HepG2 (cell line): ENCODE results near the gene TFPI2. TPM values are rescaled to one million over a fixed set of nuclear protein-coding genes. Genes with fewer than 3 reads are reported as not detected.

Experiments
- ATAC-seq: fragments of 200-7000 bp; cut with Tn5 transposase; 3 replicates; pipeline ENCODE4 v1.9.1; 2020; ENCODE audit warnings: mild to moderate bottlenecking, moderate library complexity
- BruUV-seq: library from RNA; stranded (reverse); fragments of 400-500 nt; replicated peaks from 2 replicates; lab custom pipeline; 2021; lab: Mats Ljungman, UMichigan
- CTCF ChIA-PET: fragments of 300-600 bp; formaldehyde crosslinking; extraction: SDS; loops from one replicate; lab custom pipeline; 2021; ENCODE audit warnings: low total read pairs, inconsistent platforms, low intra/inter-chr PET ratio; lab: Yijun Ruan, JAX
- POLR2A ChIA-PET: fragments of 350-600 bp; sonication (Branson Sonifier 250); formaldehyde crosslinking; loops from one replicate; lab custom pipeline; 2020; ENCODE audit warnings: antibody characterized with exemption, inconsistent platforms; lab: Yijun Ruan, JAX
- DNase-seq: peaks from one replicate; pipeline ENCODE4 v3.0.0-alpha.2; 2015; ENCODE audit warnings: low spot score
- FAIRE-seq: peaks from 3 replicates; lab custom pipeline; 2011; peaks lifted over from hg19 to GRCh38; lab: Jason Lieb, UNC
- H2AFZ ChIP-seq: one replicate; pipeline ENCODE4 v1.6.1; 2011; ENCODE audit warnings: low read length, inconsistent platforms
- H3K27ac ChIP-seq: fragments of 300-600 bp; 3 replicates; pipeline ENCODE4 v1.8.0; 2011; ENCODE audit warnings: mixed run types, mild to moderate bottlenecking, mixed read lengths, low read length, inconsistent platforms; ENCODE audit not compliant: insufficient read depth; ENCODE audit errors: extremely low read length
- H3K27me3 ChIP-seq, 2 experiments: fragments of 200-600 bp in 1 of 2; 2 replicates in 1 of 2; 3 replicates in 1 of 2; pipeline versions ENCODE4 v1.6.0 to v1.8.0; 2011; ENCODE audit warnings: low read length in 2 of 2, mild to moderate bottlenecking in 2 of 2, moderate library complexity in 2 of 2, inconsistent platforms in 1 of 2; ENCODE audit not compliant: insufficient read depth in 2 of 2, control insufficient read depth in 1 of 2
- H3K36me3 ChIP-seq, 2 experiments: fragments of 200-600 bp in 1 of 2; replicated peaks in 1 of 2; 2 replicates in 1 of 2; 3 replicates in 1 of 2; pipeline versions ENCODE4 v1.5.1 to v1.8.0; 2011; ENCODE audit warnings: low read length in 2 of 2, inconsistent platforms in 1 of 2; ENCODE audit not compliant: insufficient read depth in 2 of 2, control insufficient read depth in 1 of 2
- H3K4me1 ChIP-seq: 2 replicates; pipeline ENCODE4 v1.5.1; 2012; ENCODE audit warnings: low read length, inconsistent platforms; ENCODE audit not compliant: insufficient read depth
- H3K4me2 ChIP-seq: 2 replicates; pipeline ENCODE4 v1.6.0; 2011; ENCODE audit warnings: low read depth, low read length, inconsistent platforms
- H3K4me3 ChIP-seq, 3 experiments: fragments of 200-600 bp in 1 of 3; sonication (generic), shearing (Covaris generic) in 1 of 3; replicated peaks in 1 of 3; 2 replicates each; pipeline ENCODE4 v1.5.1; 2011 to 2016; ENCODE audit warnings: low read length in 3 of 3, inconsistent platforms in 2 of 3, low read depth in 2 of 3, mild to moderate bottlenecking in 2 of 3, control low read depth in 1 of 3, mixed read lengths in 1 of 3; ENCODE audit not compliant: insufficient read depth in 1 of 3
- H3K79me2 ChIP-seq: one replicate; pipeline ENCODE4 v1.6.1; 2011; ENCODE audit warnings: low read length, inconsistent platforms; ENCODE audit not compliant: insufficient read depth
- H3K9ac ChIP-seq: 2 replicates; pipeline ENCODE4 v1.6.0; 2011; ENCODE audit warnings: mild to moderate bottlenecking, low read depth, low read length, inconsistent platforms; ENCODE audit not compliant: insufficient read depth
- H3K9me3 ChIP-seq: 2 replicates; pipeline ENCODE4 v1.5.1; 2012; ENCODE audit warnings: mild to moderate bottlenecking, low read length
- H4K20me1 ChIP-seq: 2 replicates; pipeline ENCODE4 v1.6.0; 2011; ENCODE audit warnings: inconsistent platforms, mild to moderate bottlenecking, low read length, moderate library complexity; ENCODE audit not compliant: insufficient read depth
- IKZF4 ChIP-seq: sonication (generic); formaldehyde crosslinking; IDR thresholded peaks from 2 replicates; pipeline ENCODE4 v1.5.1; 2020; ENCODE audit warnings: borderline replicate concordance, mild to moderate bottlenecking, low read depth, missing genetic modification reagents; ENCODE audit errors: not compliant biosample characterization
- ZC3H13 ChIP-seq: sonication (generic); formaldehyde crosslinking; IDR thresholded peaks from 2 replicates; pipeline ENCODE4 v1.8.1; 2023; ENCODE audit warnings: mild to moderate bottlenecking, missing genetic modification reagents, moderate library complexity
- ZNF644 ChIP-seq: IDR thresholded peaks from 2 replicates; pipeline ENCODE4 v1.6.1; 2016; ENCODE audit warnings: low read depth
- ZSCAN22 ChIP-seq: sonication (generic); formaldehyde crosslinking; IDR thresholded peaks from 2 replicates; pipeline ENCODE4 v1.4.0; 2020; ENCODE audit warnings: mild to moderate bottlenecking, missing genetic modification reagents
- WGBS: methylation state at CpG from one replicate; pipeline ENCODE4 v1.1.6; 2017; ENCODE audit warnings: low lambda C conversion rate; 5-methylcytosine and 5-hydroxymethylcytosine counted together
- in situ Hi-C: cut with HindIII; loops from 2 replicates; pipeline ENCODE4 v1.10.0; 2017; ENCODE audit warnings: low pct_unique_long_range_greater_than_20kb; ENCODE audit not compliant: extremely low pct_ligation_motif_present
- intact Hi-C: fragments of 100-400 bp; cut with micrococcal nuclease; formaldehyde crosslinking; loops from one replicate; pipeline ENCODE4 v1.10.0; 2022; ENCODE audit not compliant: unreplicated experiment
- polyA plus RNA-seq, 8 experiments: library from polyadenylated mRNA; depleted of rRNA in 3 of 8; stranded (reverse) in 7 of 8; unstranded in 1 of 8; fragments of >200 nt; fragmentation: Illumina TruSeq in 4 of 8; extraction: Trizol in 4 of 8; gene quantifications; 2 replicates each; pipeline versions ENCODE4 v1.2.1 to v1.2.3, GENCODE V29; 2011 to 2016; ENCODE audit warnings: low read depth in 4 of 8, missing spikeins in 1 of 8, mixed read lengths in 1 of 8; ENCODE audit not compliant: insufficient read depth in 1 of 8
- small RNA-seq, 3 experiments: library from RNA; depleted of rRNA; stranded (forward); fragments of <200 nt; gene quantifications; one replicate each; pipeline ENCODE3, GENCODE V24; 2012; ENCODE audit warnings: low read depth in 2 of 3, low replicate concordance in 1 of 3; ENCODE audit not compliant: insufficient read length in 3 of 3, insufficient read depth in 2 of 3
- total RNA-seq, 5 experiments: library from RNA; depleted of rRNA; stranded (reverse); fragments of >200 nt; fragmentation: Illumina TruSeq; extraction: Trizol; gene quantifications; 2 replicates each; pipeline ENCODE4 v1.2.3, GENCODE V29; 2016; ENCODE audit warnings: low read depth in 1 of 5

The TFPI2 gene
- total and polyA plus RNA-seq, 2 of the 13 experiments (the other 11 are each of a cell fraction or from before 2014, with no cell fraction given), result 0.16 to 0.22 TPM

GRCh38 chr7:93836116-93836515 is 54.4 kb downstream of the TFPI2 start (continued):
- no peak for TF ChIP-seq ZC3H13 (CRISPR knock-in tag)
- no peak for TF ChIP-seq ZSCAN22 (CRISPR knock-in tag)
- TF ChIP-seq, all 625 proteins: peak for 0

- H3K9me3 ChIP-seq, result no peaks in the 10 kb centered on the region
- no peaks in the 10 kb centered on the region for H3K36me3 ChIP-seq
- no TSS peak for BruUV-seq
- H4K20me1 ChIP-seq, result no peaks in the 10 kb centered on the region
- no peak overlapping the region for H2AFZ ChIP-seq
- ATAC-seq (no peak), DNase-seq (no peak), FAIRE-seq (no peak)
- no peaks in the 10 kb centered on the region for H3K4me1 ChIP-seq
- intact Hi-C loops, result no loop called here
- no peak overlapping the region for H3K4me3 ChIP-seq
- POLR2A ChIA-PET, result no interaction called here
- WGBS, result 0% methylated on average over 1 of the region's 1 CpG
- no peaks in the 10 kb centered on the region for H3K27me3 ChIP-seq
- no peak for TF ChIP-seq IKZF4 (CRISPR knock-in tag)
- no peak for TF ChIP-seq ZNF644 (CRISPR knock-in tag)
- no peak overlapping the region for H3K9ac ChIP-seq
- H3K4me2 ChIP-seq, result no peak overlapping the region
- in situ Hi-C loops, result no loop called here
- no peaks in the 10 kb centered on the region for H3K79me2 ChIP-seq
- no peak overlapping the region for H3K27ac ChIP-seq
- CTCF ChIA-PET, result no interaction called here
These were observed 54.9 kb downstream of the TFPI2 start for GRCh38 chr7:93835702-93836101.

Small RNA genes lying within 50 kb of the gene (small RNA-seq; reads per million reads assigned to genes)
- 0 reads per million in 3 experiments for gene AC002076.2

Other genes with a start within 250 kb of the TFPI2 start
- not detected in 2 replicates for gene GNGT1, start 15.8 kb upstream of the TFPI2 start, total RNA-seq (2016; rRNA removed; fragmentation: Illumina TruSeq; extraction: Trizol)
- gene GNGT1, start 15.8 kb upstream of the TFPI2 start, polyA plus RNA-seq (2011; rRNA removed), result not detected in 2 replicates
- gene GNG11, start 31.0 kb upstream of the TFPI2 start, total RNA-seq (2016; rRNA removed; fragmentation: Illumina TruSeq; extraction: Trizol), result not detected in 2 replicates
- not detected in 2 replicates for gene GNG11, start 31.0 kb upstream of the TFPI2 start, polyA plus RNA-seq (2011; rRNA removed)
- 23.8 and 35.3 TPM in 2 replicates for gene BET1, start 113.6 kb upstream of the TFPI2 start, total RNA-seq (2016; rRNA removed; fragmentation: Illumina TruSeq; extraction: Trizol)
- gene BET1, start 113.6 kb upstream of the TFPI2 start, polyA plus RNA-seq (2011; rRNA removed), result 22.8 and 33.7 TPM in 2 replicates